Loucy (cell line): Measurements from ENCODE around the gene LRSAM1.

Experiments
- CTCF ChIP-seq: fragments of 200-600 bp; sonication (generic); conservative IDR thresholded peaks from 2 replicates; pipeline ENCODE4 v1.5.1; 2014; ENCODE audit warnings: mild to moderate bottlenecking, antibody characterized with exemption, low read length
- EZH2phosphoT487 ChIP-seq: fragments of 200-600 bp; IDR thresholded peaks from 2 replicates; pipeline ENCODE4 v1.6.1; 2018; ENCODE audit warnings: antibody characterized with exemption, mild to moderate bottlenecking, moderate library complexity, borderline replicate concordance

- no peak for TF ChIP-seq CTCF
- no peak for TF ChIP-seq EZH2phosphoT487
These were observed 50.6 kb downstream of the LRSAM1 start for GRCh38 chr9:127501821-127502343.
